K562 (cell line): Measurements from ENCODE around the gene DEDD2. TPM values are rescaled to one million over a fixed set of nuclear protein-coding genes. Genes with fewer than 3 reads are reported as not detected.

Experiments used
- BCLAF1 ChIP-seq, 2 experiments: fragments of 450-650 bp in 1 of 2; IDR thresholded peaks; 2 replicates each; pipeline ENCODE4 v1.6.1; 2011 to 2017; ENCODE audit warnings: low read depth in 2 of 2, antibody characterized with exemption in 1 of 2, borderline replicate concordance in 1 of 2, low read length in 1 of 2, mild to moderate bottlenecking in 1 of 2, mixed read lengths in 1 of 2; ENCODE audit not compliant: control insufficient read depth in 1 of 2
- ETS2 ChIP-seq: IDR thresholded peaks from 2 replicates; pipeline ENCODE4 v1.6.1; 2016; ENCODE audit warnings: borderline replicate concordance, missing genetic modification characterization, mild to moderate bottlenecking, moderate library complexity, missing compliant biosample characterization; ENCODE audit not compliant: poor library complexity, severe bottlenecking
- HDGF ChIP-seq: fragments of 450-650 bp; IDR thresholded peaks from 2 replicates; pipeline ENCODE4 v1.6.1; 2016
- LCOR ChIP-seq: sonication (generic); formaldehyde crosslinking; IDR thresholded peaks from 2 replicates; pipeline ENCODE4 v1.8.0; 2022; ENCODE audit warnings: mild to moderate bottlenecking, missing genetic modification reagents
- POLR2G ChIP-seq: fragments of 200-400 bp; formaldehyde crosslinking; IDR thresholded peaks from 2 replicates; pipeline ENCODE4 v1.6.1; 2017; ENCODE audit warnings: low read depth, mild to moderate bottlenecking, antibody characterized with exemption, low read length, moderate library complexity
- RBBP5 ChIP-seq: fragments of 200-600 bp; sonication (generic); IDR thresholded peaks from 2 replicates; pipeline ENCODE4 v1.6.1; 2012; ENCODE audit warnings: borderline replicate concordance, mild to moderate bottlenecking, low read length, control low read depth, inconsistent platforms; ENCODE audit not compliant: insufficient read depth, poor library complexity, severe bottlenecking
- REST ChIP-seq, 2 experiments: fragments of 450-650 bp; formaldehyde crosslinking in 1 of 2; IDR thresholded peaks; 2 replicates each; pipeline versions ENCODE4 v1.4.0 to v1.6.1; 2014 to 2020; ENCODE audit warnings: mild to moderate bottlenecking in 2 of 2, borderline replicate concordance in 1 of 2, low read depth in 1 of 2
- SUPT5H ChIP-seq: fragments of 450-650 bp; IDR thresholded peaks from 2 replicates; pipeline ENCODE4 v1.6.1; 2016
- THRA ChIP-seq: fragments of 450-650 bp; IDR thresholded peaks from 2 replicates; pipeline ENCODE4 v1.6.1; 2017; ENCODE audit warnings: mild to moderate bottlenecking, moderate library complexity
- ZBTB9 ChIP-seq: fragments of 450-650 bp; formaldehyde crosslinking; IDR thresholded peaks from 2 replicates; pipeline ENCODE4 v1.4.0; 2020; ENCODE audit warnings: mild to moderate bottlenecking, moderate library complexity
- ZNF445 ChIP-seq: fragments of 250-450 bp; sonication (Bioruptor Pico); IDR thresholded peaks from 2 replicates; pipeline ENCODE4 v1.4.0; 2020; ENCODE audit warnings: low read depth, mild to moderate bottlenecking, moderate library complexity
- ZZZ3 ChIP-seq: fragments of 450-650 bp; IDR thresholded peaks from 2 replicates; pipeline ENCODE4 v1.6.1; 2016; ENCODE audit warnings: antibody characterized with exemption, mild to moderate bottlenecking, moderate library complexity
- polyA plus RNA-seq, 8 experiments: library from polyadenylated mRNA; depleted of rRNA in 4 of 8; stranded (reverse) in 5 of 8; unstranded in 3 of 8; fragments of >200 nt; fragmentation: Nextera tagmentation in 2 of 8; fragmentation: Illumina TruSeq in 1 of 8; extraction: Ambion mirVana in 2 of 8; extraction: Trizol in 1 of 8; gene quantifications; 2 replicates each; pipeline versions ENCODE4 v1.2.1 to v1.2.3, GENCODE V29; 2011 to 2014; ENCODE audit warnings: inconsistent platforms in 1 of 8, missing spikeins in 1 of 8
- total RNA-seq, 7 experiments: library from RNA; depleted of rRNA in 6 of 7; stranded (reverse); fragments of >200 nt in 6 of 7; fragmentation: Illumina TruSeq in 2 of 7; extraction: Trizol in 2 of 7; gene quantifications; 2 replicates each; pipeline versions ENCODE4 v1.2.1 to v1.2.3, GENCODE V29; 2011 to 2021; ENCODE audit warnings: low replicate concordance in 1 of 7

Gene DEDD2
- total and polyA plus RNA-seq, 9 of the 15 experiments (the other 6 are each of a cell fraction or from before 2014, with no cell fraction given), result 4.3 to 43.0 (median 29.2) TPM

- TF ChIP-seq ZBTB9 (CRISPR knock-in tag) (no peak), HDGF (no peak), ZNF445 (CRISPR knock-in tag) (no peak), RBBP5 (peak; percentile 73), THRA (no peak), POLR2G (no peak), ETS2 (tag) (no peak), ZZZ3 (no peak), LCOR (CRISPR knock-in tag) (no peak), BCLAF1 (IDR thresholded peaks at IDR 0.05; ENCODE audit: borderline replicate concordance in 1 of 2, control insufficient read depth in 1 of 2, low read depth in 2 of 2, low read length in 1 of 2) (no peak), SUPT5H (0 out of 2 replicates have a peak, but pooled peaks have one; percentile 43), REST (IDR thresholded peaks at IDR 0.05; ENCODE audit: borderline replicate concordance) (no peak), REST (CRISPR knock-in tag; IDR thresholded peaks at IDR 0.05; ENCODE audit: low read depth) (no peak)
These were observed 36.8 kb upstream of the DEDD2 start (continued) for GRCh38 chr19:42254089-42254849.
